HCT116 (cell line): ENCODE measurements around the gene PGR. TPM values are rescaled to one million over a fixed set of nuclear protein-coding genes. Genes with fewer than 3 reads are reported as not detected.

ENCODE experiments used
- ATAC-seq: fragments of 200-7000 bp; cut with Tn5 transposase; 2 replicates; pipeline ENCODE4 v1.9.1; 2020; ENCODE audit warnings: mild to moderate bottlenecking, moderate library complexity
- BruUV-seq: library from RNA; stranded (reverse); fragments of 400-500 nt; replicated peaks from 2 replicates; lab custom pipeline; 2021; lab: Mats Ljungman, UMichigan
- CTCF ChIA-PET: fragments of 300-600 bp; sonication (Branson Sonifier 250); formaldehyde crosslinking; loops from one replicate; lab custom pipeline; 2021; ENCODE audit warnings: antibody characterized with exemption; lab: Charles Lee
- POLR2A ChIA-PET: fragments of 300-600, 350-600 bp; sonication (Branson Sonifier 250); formaldehyde crosslinking; loops from one replicate; lab custom pipeline; 2021; ENCODE audit warnings: antibody characterized with exemption; lab: Charles Lee
- RAD21 ChIA-PET, 2 experiments: fragments of 300-600 bp; sonication (Branson Sonifier 250); formaldehyde crosslinking; loops; one replicate each; lab custom pipeline; 2023; ENCODE audit warnings: low total read pairs in 2 of 2; ENCODE audit not compliant: uncharacterized antibody in 2 of 2, unreplicated experiment in 2 of 2, low non-redundant PET in 1 of 2; lab: Charles Lee
- DNase-seq: peaks from one replicate; pipeline ENCODE4 v3.0.0-alpha.2; 2010; ENCODE audit warnings: low read depth, low spot score
- H2AFZ ChIP-seq: fragments of 200-600 bp; shearing (Covaris generic), sonication (generic); 2 replicates; pipeline ENCODE4 v1.6.1; 2017; ENCODE audit warnings: low read depth, mixed run types, mixed read lengths, antibody characterized with exemption, low read length; ENCODE audit not compliant: poor library complexity, severe bottlenecking
- H3K27ac ChIP-seq: 2 replicates; pipeline ENCODE4 v1.5.1; 2012; ENCODE audit warnings: low read depth, low read length
- H3K27me3 ChIP-seq: fragments of 200-600 bp; sonication (generic); 2 replicates; pipeline ENCODE4 v1.6.1; 2016; ENCODE audit warnings: mixed run types, low read length, mixed read lengths; ENCODE audit not compliant: insufficient read depth
- H3K36me3 ChIP-seq, 2 experiments: fragments of 200-500 bp in 1 of 2; fragments of 200-600 bp in 1 of 2; sonication (Bioruptor generic) in 1 of 2; sonication (generic) in 1 of 2; 2 replicates each; pipeline versions ENCODE4 v1.5.1 to v1.6.1; 2014 to 2016; ENCODE audit warnings: low read length in 2 of 2, inconsistent platforms in 1 of 2, mixed read lengths in 1 of 2, mixed run types in 1 of 2; ENCODE audit not compliant: insufficient read depth in 2 of 2, control insufficient read depth in 1 of 2
- H3K4me1 ChIP-seq, 2 experiments: fragments of 200-600 bp in 1 of 2; sonication (generic) in 1 of 2; 2 replicates each; pipeline versions ENCODE4 v1.5.1 to v1.6.1; 2012 to 2017; ENCODE audit warnings: low read length in 2 of 2, inconsistent platforms in 1 of 2, mild to moderate bottlenecking in 1 of 2, mixed read lengths in 1 of 2, mixed run types in 1 of 2, moderate library complexity in 1 of 2; ENCODE audit not compliant: insufficient read depth in 2 of 2, control insufficient read depth in 1 of 2
- H3K4me2 ChIP-seq: fragments of 200-600 bp; sonication (generic); 2 replicates; pipeline ENCODE4 v1.6.1; 2017; ENCODE audit warnings: mixed run types, low read length, mixed read lengths
- H3K4me3 ChIP-seq, 2 experiments: fragments of 200-600 bp in 1 of 2; sonication (generic) in 1 of 2; replicated peaks in 1 of 2; 2 replicates each; pipeline ENCODE4 v1.5.1; 2011 to 2016; ENCODE audit warnings: low read length in 2 of 2, control low read depth in 1 of 2, low read depth in 1 of 2, mild to moderate bottlenecking in 1 of 2, mixed read lengths in 1 of 2, mixed run types in 1 of 2
- H3K79me2 ChIP-seq: fragments of 200-600 bp; sonication (generic); 2 replicates; pipeline ENCODE4 v1.6.1; 2017; ENCODE audit warnings: mild to moderate bottlenecking, mixed run types, low read length, moderate library complexity, mixed read lengths; ENCODE audit not compliant: insufficient read depth
- H3K9ac ChIP-seq: fragments of 200-600 bp; sonication (generic); 2 replicates; pipeline ENCODE4 v1.6.1; 2016; ENCODE audit warnings: low read length, mixed read lengths
- H3K9me2 ChIP-seq: fragments of 200-600 bp; sonication (generic), shearing (Covaris generic); 2 replicates; pipeline ENCODE4 v1.6.1; 2017; ENCODE audit warnings: mixed run types, mild to moderate bottlenecking, moderate library complexity; ENCODE audit not compliant: insufficient read depth
- H3K9me3 ChIP-seq, 2 experiments: fragments of 200-500 bp in 1 of 2; fragments of 200-600 bp in 1 of 2; sonication (Bioruptor generic) in 1 of 2; sonication (generic) in 1 of 2; 2 replicates each; pipeline ENCODE4 v1.6.1; 2014 to 2017; ENCODE audit warnings: low read length in 2 of 2, mixed read lengths in 2 of 2, inconsistent platforms in 1 of 2, low read depth in 1 of 2, mild to moderate bottlenecking in 1 of 2, mixed run types in 1 of 2, moderate library complexity in 1 of 2; ENCODE audit not compliant: control insufficient read depth in 1 of 2, insufficient read depth in 1 of 2
- H4K20me1 ChIP-seq: fragments of 200-600 bp; sonication (generic), shearing (Covaris generic); 2 replicates; pipeline ENCODE4 v1.6.1; 2017; ENCODE audit warnings: mixed run types, mild to moderate bottlenecking, moderate library complexity; ENCODE audit not compliant: insufficient read depth
- CBX3 ChIP-seq: IDR thresholded peaks from 2 replicates; pipeline ENCODE4 v1.6.1; 2012; ENCODE audit warnings: low read depth
- CTCF ChIP-seq, 3 experiments: fragments of 200-600 bp in 1 of 3; sonication (generic) in 1 of 3; IDR thresholded peaks in 2 of 3; conservative IDR thresholded peaks in 1 of 3; 2 replicates each; pipeline ENCODE4 v1.5.1; 2012 to 2017; ENCODE audit warnings: low read depth in 2 of 3, low read length in 2 of 3, antibody characterized with exemption in 1 of 3, borderline replicate concordance in 1 of 3, control low read depth in 1 of 3, mild to moderate bottlenecking in 1 of 3, mixed read lengths in 1 of 3, mixed run types in 1 of 3, moderate library complexity in 1 of 3; ENCODE audit not compliant: insufficient read depth in 1 of 3
- EGR1 ChIP-seq: IDR thresholded peaks from 2 replicates; pipeline ENCODE4 v1.6.1; 2012; ENCODE audit warnings: low read depth
- ELF1 ChIP-seq: IDR thresholded peaks from 2 replicates; pipeline ENCODE4 v1.6.1; 2012; ENCODE audit warnings: low read depth, borderline replicate concordance
- FOSL1 ChIP-seq: IDR thresholded peaks from 2 replicates; pipeline ENCODE4 v1.6.1; 2012; ENCODE audit warnings: low read depth
- POLR2A ChIP-seq: IDR thresholded peaks from 2 replicates; pipeline ENCODE4 v1.7.0; 2011; ENCODE audit warnings: borderline replicate concordance; ENCODE audit not compliant: insufficient read depth, insufficient read length; ENCODE audit errors: extremely low read depth
- RAD21 ChIP-seq: IDR thresholded peaks from 2 replicates; pipeline ENCODE4 v1.6.1; 2012; ENCODE audit warnings: low read depth, mild to moderate bottlenecking
- REST ChIP-seq: IDR thresholded peaks from 2 replicates; pipeline ENCODE4 v1.6.1; 2012; ENCODE audit warnings: low read depth
- SIN3A ChIP-seq: IDR thresholded peaks from 2 replicates; pipeline ENCODE4 v1.6.1; 2012; ENCODE audit warnings: low read depth
- SP1 ChIP-seq: IDR thresholded peaks from 2 replicates; pipeline ENCODE4 v1.6.1; 2012; ENCODE audit warnings: low read depth
- SRF ChIP-seq: IDR thresholded peaks from 2 replicates; pipeline ENCODE4 v1.6.1; 2012; ENCODE audit warnings: low read depth
- TCF7L2 ChIP-seq: IDR thresholded peaks from 2 replicates; pipeline ENCODE4 v1.7.0; 2011; ENCODE audit warnings: borderline replicate concordance, inconsistent platforms; ENCODE audit not compliant: insufficient read depth, insufficient read length; ENCODE audit errors: extremely low read depth
- YY1 ChIP-seq: IDR thresholded peaks from 2 replicates; pipeline ENCODE4 v1.6.1; 2011; ENCODE audit warnings: low read length, low read depth, moderate library complexity, mild to moderate bottlenecking; ENCODE audit not compliant: insufficient replicate concordance; ENCODE audit errors: extremely low read depth
- ZBTB33 ChIP-seq: IDR thresholded peaks from 2 replicates; pipeline ENCODE4 v1.6.1; 2011; ENCODE audit warnings: mild to moderate bottlenecking, low read length, moderate library complexity; ENCODE audit not compliant: insufficient replicate concordance; ENCODE audit errors: extremely low read depth
- ZFX ChIP-seq: fragments of 450-650 bp; IDR thresholded peaks from 2 replicates; pipeline ENCODE4 v1.6.1; 2017
- ZNF274 ChIP-seq: fragments of 200-500 bp; sonication (Bioruptor generic); IDR thresholded peaks from 2 replicates; pipeline ENCODE4 v1.6.1; 2014; ENCODE audit warnings: mild to moderate bottlenecking, low read depth, low read length, inconsistent platforms
- intact Hi-C: fragments of 100-400 bp; cut with micrococcal nuclease; formaldehyde crosslinking; loops from 2 replicates; pipeline ENCODE4 v1.10.0; 2022
- total RNA-seq: library from RNA; stranded (reverse); gene quantifications from one replicate; pipeline ENCODE4 v1.2.1, GENCODE V29; 2021; ENCODE audit not compliant: unreplicated experiment

The PGR gene
- total RNA-seq, 1 experiment from 2014 or later = not detected

GRCh38 chr11:101008961-101009689, 120.5 kb downstream of the PGR start:
- Histone ChIP-seq H3K27me3 (no peaks in the 10 kb centered on the region), H3K4me1 (no peaks in the 10 kb centered on the region), H3K27ac (no peak overlapping the region), H3K79me2 (no peaks in the 10 kb centered on the region), H3K9me3 (no peaks in the 10 kb centered on the region), H3K4me2 (no peak overlapping the region), H3K9ac (no peak overlapping the region), H3K36me3 (no peaks in the 10 kb centered on the region), H3K9me2 (no peaks in the 10 kb centered on the region; the same call in 1 of the 2 replicates), H2AFZ (no peak overlapping the region), H4K20me1 (no peaks in the 10 kb centered on the region), H3K4me3 (no peak overlapping the region)
- no peak for ATAC-seq
- RAD21 ChIA-PET = no interaction called here
- no peak for TF ChIP-seq CBX3
- no peak for TF ChIP-seq CTCF (IDR thresholded peaks at IDR 0.05 in 2 of 3, conservative IDR thresholded peaks at IDR 0.05 in 1 of 3; ENCODE audit: borderline replicate concordance in 1 of 3, insufficient read depth in 1 of 3, low read depth in 2 of 3, low read length in 2 of 3)
- no peak for TF ChIP-seq SRF
- TF ChIP-seq SP1 = no peak
- no peak for TF ChIP-seq YY1
- no peak for TF ChIP-seq TCF7L2
- no peak for TF ChIP-seq ZBTB33
- no peak for TF ChIP-seq ZNF274
- no peak for TF ChIP-seq RAD21
- no peak for TF ChIP-seq ZFX
- no peak for TF ChIP-seq ELF1
- TF ChIP-seq FOSL1 = no peak
- no peak for TF ChIP-seq REST
- no peak for TF ChIP-seq EGR1
- TF ChIP-seq POLR2A = no peak
- no peak for TF ChIP-seq SIN3A
- CTCF ChIA-PET = no interaction called here
- POLR2A ChIA-PET = no interaction called here
- intact Hi-C loops = no loop called here
- no peak for DNase-seq
- BruUV-seq = no TSS peak
